ENCODE data around the gene SLC17A7. TPM values are rescaled to one million over a fixed set of nuclear protein-coding genes. Genes with fewer than 3 reads are reported as not detected.

The SLC17A7 gene
- total and polyA plus RNA-seq, 2 donors from 2014 or later = 0.45 to 1.4 TPM

GRCh38 chr19:49468199-49468598 is 26.9 kb upstream of the SLC17A7 start:
- intact Hi-C loops (cut with DNase I) = no loop called here
- TF ChIP-seq CTCF (IDR thresholded peaks at IDR 0.05; ENCODE audit: borderline replicate concordance, extremely low read depth, insufficient read depth) = no peak
- no peaks in the 10 kb centered on the region for H3K27me3 ChIP-seq (ENCODE audit: control insufficient read depth, insufficient read depth, low read length)
- H3K9me3 ChIP-seq (ENCODE audit: control insufficient read depth in 2 of 3, insufficient read depth in 1 of 3, low read length in 3 of 3) = no peaks in the 10 kb centered on the region
- H3K4me3 ChIP-seq (ENCODE audit: low read length in 3 of 3) = no peak overlapping the region
- H3K27ac ChIP-seq (ENCODE audit: low read depth in 2 of 2, low read length in 2 of 2) = no peak overlapping the region
- DNase-seq = no peak
- H3K4me1 ChIP-seq (ENCODE audit: control insufficient read depth in 2 of 3, insufficient read depth in 2 of 3, low read depth in 1 of 3, low read length in 3 of 3) = peaks cover 0 to 2% (median 0%) of the 10 kb centered on the region in 3 donors
- no peak for FAIRE-seq
- H3K36me3 ChIP-seq (ENCODE audit: control insufficient read depth in 2 of 3, insufficient read depth in 3 of 3, low read length in 3 of 3) = peaks cover 0 to 2% (median 0%) of the 10 kb centered on the region in 3 donors
- no peak overlapping the region for H3K9ac ChIP-seq (ENCODE audit: low read length in 3 of 3)

DNA sequence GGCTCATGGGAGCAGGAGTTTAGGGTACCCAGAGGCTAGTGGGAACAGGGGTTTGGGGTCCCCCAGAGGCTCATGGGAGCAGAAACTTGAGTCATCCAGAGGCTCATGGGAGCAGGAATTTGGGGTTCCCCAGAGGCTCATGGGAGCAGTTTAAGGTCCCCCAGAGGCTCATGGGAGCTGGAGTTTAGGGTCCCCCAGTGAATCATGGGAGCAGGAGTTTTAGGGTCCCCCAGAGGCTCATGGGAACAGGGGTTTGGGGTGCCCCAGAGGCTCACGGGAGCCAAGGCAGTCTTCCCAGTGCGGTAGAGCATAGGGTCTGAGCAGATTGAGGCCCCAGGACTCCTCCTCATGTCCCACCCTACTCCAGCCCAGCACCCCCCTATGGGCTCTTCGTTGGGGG is 24.0 kb upstream of the SLC17A7 start:
- intact Hi-C loops (cut with DNase I) = no loop called here
- Histone ChIP-seq H3K4me3 (ENCODE audit: low read length in 3 of 3) (no peak overlapping the region), H3K27ac (ENCODE audit: low read depth in 2 of 2, low read length in 2 of 2) (no peak overlapping the region), H3K36me3 (ENCODE audit: control insufficient read depth in 2 of 3, insufficient read depth in 3 of 3, low read length in 3 of 3) (peaks cover 0 to 2% (median 0%) of the 10 kb centered on the region in 3 donors), H3K9ac (ENCODE audit: low read length in 3 of 3) (no peak overlapping the region), H3K4me1 (ENCODE audit: control insufficient read depth in 2 of 3, insufficient read depth in 2 of 3, low read depth in 1 of 3, low read length in 3 of 3) (peaks cover 0 to 2% (median 0%) of the 10 kb centered on the region in 3 donors), H3K27me3 (ENCODE audit: control insufficient read depth, insufficient read depth, low read length) (no peaks in the 10 kb centered on the region), H3K9me3 (ENCODE audit: control insufficient read depth in 2 of 3, insufficient read depth in 1 of 3, low read length in 3 of 3) (no peaks in the 10 kb centered on the region)
- TF ChIP-seq CTCF (IDR thresholded peaks at IDR 0.05; ENCODE audit: borderline replicate concordance, extremely low read depth, insufficient read depth) = no peak
- DNase-seq (no peak), FAIRE-seq (no peak)

DNA sequence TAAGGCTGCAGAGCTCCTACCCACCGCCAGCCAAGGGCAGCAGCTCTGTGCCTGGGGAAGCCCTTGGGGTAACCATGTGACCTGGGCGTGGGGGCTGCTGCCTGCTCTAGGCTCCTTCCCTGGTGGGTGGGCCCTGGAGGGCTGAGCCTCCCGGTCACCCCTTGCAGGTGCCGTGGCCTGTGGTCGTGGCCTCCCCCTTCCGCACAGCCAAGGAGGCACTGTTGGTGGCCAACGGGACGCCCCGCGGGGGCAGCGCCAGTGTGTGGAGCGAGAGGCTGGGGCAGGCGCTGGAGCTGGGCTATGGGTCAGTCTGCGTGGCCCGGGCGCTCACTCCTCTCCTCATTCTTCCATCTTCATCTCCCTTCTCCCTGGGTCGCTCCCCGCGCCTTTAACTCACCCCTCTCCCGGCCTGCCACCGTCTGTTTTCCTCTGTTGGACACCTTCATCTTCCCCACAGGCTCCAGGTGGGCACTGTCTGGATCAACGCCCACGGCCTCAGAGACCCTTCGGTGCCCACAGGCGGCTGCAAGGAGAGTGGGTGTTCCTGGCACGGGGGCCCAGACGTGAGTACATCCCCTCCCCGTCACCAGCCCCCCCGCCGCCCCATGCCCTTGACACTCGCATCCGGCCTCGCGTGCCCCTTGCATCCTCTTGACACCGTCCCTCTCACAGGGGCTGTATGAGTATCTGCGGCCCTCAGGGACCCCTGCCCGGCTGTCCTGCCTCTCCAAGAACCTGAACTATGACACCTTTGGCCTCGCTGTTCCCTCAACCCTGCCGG is 22.8 kb upstream of the SLC17A7 start:
- H3K4me3 ChIP-seq (ENCODE audit: low read length in 3 of 3) = no peak overlapping the region
- DNase-seq = no peak
- no peaks in the 10 kb centered on the region for H3K9me3 ChIP-seq (ENCODE audit: control insufficient read depth in 2 of 3, insufficient read depth in 1 of 3, low read length in 3 of 3)
- H3K4me1 ChIP-seq (ENCODE audit: control insufficient read depth in 2 of 3, insufficient read depth in 2 of 3, low read depth in 1 of 3, low read length in 3 of 3) = peaks cover 0 to 2% (median 0%) of the 10 kb centered on the region in 3 donors
- no peak overlapping the region for H3K9ac ChIP-seq (ENCODE audit: low read length in 3 of 3)
- no peaks in the 10 kb centered on the region for H3K27me3 ChIP-seq (ENCODE audit: control insufficient read depth, insufficient read depth, low read length)
- H3K36me3 ChIP-seq (ENCODE audit: control insufficient read depth in 2 of 3, insufficient read depth in 3 of 3, low read length in 3 of 3) = peaks cover 0 to 2% (median 0%) of the 10 kb centered on the region in 3 donors
- intact Hi-C loops (cut with DNase I) = no loop called here
- FAIRE-seq = no peak
- no peak for TF ChIP-seq CTCF (IDR thresholded peaks at IDR 0.05; ENCODE audit: borderline replicate concordance, extremely low read depth, insufficient read depth)
- H3K27ac ChIP-seq (ENCODE audit: low read depth in 2 of 2, low read length in 2 of 2) = no peak overlapping the region

All from kidney (tissue), 14 donors.